Fibroblast of lung (primary cell): Measurements from ENCODE around the gene PALM2AKAP2.

Experiments
- EZH2 ChIP-seq: IDR thresholded peaks from 2 replicates; pipeline ENCODE4 v1.5.1; 2012; ENCODE audit warnings: low read length, control low read depth, mild to moderate bottlenecking; ENCODE audit errors: missing control alignments
- TF ChIP-seq, protein P1 (sequence below), 2 donors: IDR thresholded peaks in 1 of 2; conservative IDR thresholded peaks in 1 of 2; 1 replicate in 1 of 2; 2 replicates in 1 of 2; pipeline ENCODE4 v1.5.1; 2011 to 2012; ENCODE audit warnings: low read length in 2 of 2, control low read depth in 1 of 2, inconsistent platforms in 1 of 2, low read depth in 1 of 2, mild to moderate bottlenecking in 1 of 2

DNA sequence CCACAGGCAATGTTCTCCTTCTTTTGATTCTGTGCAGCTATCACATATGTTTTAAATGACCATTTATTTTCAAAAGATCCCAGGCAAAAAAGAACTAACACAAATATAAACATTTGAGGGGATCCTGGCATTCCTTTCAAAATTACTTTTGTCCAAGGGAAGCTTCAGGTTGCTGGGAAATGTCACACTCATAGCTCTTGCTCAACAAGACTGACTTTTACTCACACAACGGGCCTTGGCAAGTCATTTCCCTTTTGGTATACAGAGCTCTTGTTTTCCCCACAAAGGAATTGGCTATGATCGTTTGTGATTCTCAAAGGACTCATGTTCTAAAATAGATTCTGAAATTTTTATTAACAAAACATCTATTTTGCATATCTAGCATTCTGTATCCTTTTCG lies 4.5 kb upstream of the PALM2AKAP2 start:
- TF ChIP-seq, protein P1, sequence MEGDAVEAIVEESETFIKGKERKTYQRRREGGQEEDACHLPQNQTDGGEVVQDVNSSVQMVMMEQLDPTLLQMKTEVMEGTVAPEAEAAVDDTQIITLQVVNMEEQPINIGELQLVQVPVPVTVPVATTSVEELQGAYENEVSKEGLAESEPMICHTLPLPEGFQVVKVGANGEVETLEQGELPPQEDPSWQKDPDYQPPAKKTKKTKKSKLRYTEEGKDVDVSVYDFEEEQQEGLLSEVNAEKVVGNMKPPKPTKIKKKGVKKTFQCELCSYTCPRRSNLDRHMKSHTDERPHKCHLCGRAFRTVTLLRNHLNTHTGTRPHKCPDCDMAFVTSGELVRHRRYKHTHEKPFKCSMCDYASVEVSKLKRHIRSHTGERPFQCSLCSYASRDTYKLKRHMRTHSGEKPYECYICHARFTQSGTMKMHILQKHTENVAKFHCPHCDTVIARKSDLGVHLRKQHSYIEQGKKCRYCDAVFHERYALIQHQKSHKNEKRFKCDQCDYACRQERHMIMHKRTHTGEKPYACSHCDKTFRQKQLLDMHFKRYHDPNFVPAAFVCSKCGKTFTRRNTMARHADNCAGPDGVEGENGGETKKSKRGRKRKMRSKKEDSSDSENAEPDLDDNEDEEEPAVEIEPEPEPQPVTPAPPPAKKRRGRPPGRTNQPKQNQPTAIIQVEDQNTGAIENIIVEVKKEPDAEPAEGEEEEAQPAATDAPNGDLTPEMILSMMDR (conservative IDR thresholded peaks at IDR 0.05 in 1 of 2, IDR thresholded peaks at IDR 0.05 in 1 of 2; ENCODE audit: low read depth in 1 of 2, low read length in 2 of 2) = no peak
- no peak for TF ChIP-seq EZH2
